Right ventricle myocardium inferior (tissue), 1 donor: ENCODE results near the gene MED22. TPM values are rescaled to one million over a fixed set of nuclear protein-coding genes. Genes with fewer than 3 reads are reported as not detected.
"Not testable (repeated sequence)": the region's sequence is repeated elsewhere in the genome, so short reads cannot be mapped to it uniquely, and the experiment has no call there.

ENCODE experiments used
- ATAC-seq: fragments of 200-7000 bp; cut with Tn5 transposase; one replicate; pipeline ENCODE4 v1.9.1; 2020; ENCODE audit warnings: mild to moderate bottlenecking, moderate library complexity
- DNase-seq: peaks from one replicate; pipeline ENCODE4 v3.0.0; 2021; ENCODE audit errors: missing footprints
- intact Hi-C: fragments of 100-400 bp; cut with DNase I; formaldehyde crosslinking; loops from one replicate; pipeline ENCODE4 v1.11.0; 2022
- total RNA-seq: library from RNA; stranded (reverse); fragmentation: NEBNext Ultra II Directional; extraction: Animal tissue kit (Norgen Biotek cat#: 25700); gene quantifications from one replicate; pipeline ENCODE4 v1.2.1, GENCODE V29; 2021
- donor health status: DM: no; HTN: yes; CAD: no; lungs with severe emphysema.

Gene MED22
- total RNA-seq, 1 donor from 2014 or later, result 20.8 TPM

GRCh38 chr9:133327834-133328484, 20.0 kb downstream of the MED22 start:
- no peak for ATAC-seq
- intact Hi-C loops, result loop anchor here (5.0 kb wide), 1 partner anchor 141 kb away; no protein-coding TSS in a partner anchor
- DNase-seq, result no peak

GRCh38 chr9:133327021-133327420, 20.9 kb downstream of the MED22 start:
- intact Hi-C loops, result loop anchor here (5.0 kb wide), 1 partner anchor 140 kb away; no protein-coding TSS in a partner anchor
- DNase-seq, ATAC-seq: not testable (repeated sequence)

- intact Hi-C loops, result no loop called here
- no peak for ATAC-seq
Measured at GRCh38 chr9:133323991-133324703, 23.8 kb downstream of the MED22 start.

GRCh38 chr9:133323211-133323610, 24.7 kb downstream of the MED22 start:
- intact Hi-C loops, result no loop called here
- no peak for ATAC-seq
- DNase-seq, result no peak

More at GRCh38 chr9:133323991-133324703, 23.8 kb downstream of the MED22 start:
- no peak for DNase-seq

- no peak for ATAC-seq
- no peak for DNase-seq
- intact Hi-C loops, result no loop called here
Measured at GRCh38 chr9:133322701-133323100, 25.2 kb downstream of the MED22 start.

GRCh38 chr9:133321411-133321935, 26.5 kb downstream of the MED22 start:
- DNase-seq (no peak), ATAC-seq (no peak)
- intact Hi-C loops, result no loop called here

- ATAC-seq (no peak), DNase-seq (no peak)
- intact Hi-C loops, result no loop called here
Measured at GRCh38 chr9:133320421-133320881, 27.5 kb downstream of the MED22 start.

GRCh38 chr9:133317551-133317950, 30.4 kb downstream of the MED22 start:
- ATAC-seq, result not testable (repeated sequence)

GRCh38 chr9:133315997-133316396, 31.9 kb downstream of the MED22 start:
- intact Hi-C loops, result no loop called here
- ATAC-seq, result no peak
- DNase-seq, result no peak

More at GRCh38 chr9:133317551-133317950, 30.4 kb downstream of the MED22 start:
- intact Hi-C loops, DNase-seq: not testable (repeated sequence)

GRCh38 chr9:133309608-133310007, 38.3 kb downstream of the MED22 start:
- intact Hi-C loops, result no loop called here
- ATAC-seq (no peak), DNase-seq (no peak)

- ATAC-seq (no peak), DNase-seq (no peak)
- intact Hi-C loops, result no loop called here
Measured at GRCh38 chr9:133307301-133307700, 40.6 kb downstream of the MED22 start.

- no peak for DNase-seq
- intact Hi-C loops, result no loop called here
- no peak for ATAC-seq
Measured at GRCh38 chr9:133306242-133307204, 41.4 kb downstream of the MED22 start.

GRCh38 chr9:133305731-133306130, 42.2 kb downstream of the MED22 start:
- DNase-seq, result no peak
- no peak for ATAC-seq
- intact Hi-C loops, result no loop called here

- intact Hi-C loops, result no loop called here
- DNase-seq, result no peak
- ATAC-seq, result no peak
Measured at GRCh38 chr9:133304477-133305377, 43.2 kb downstream of the MED22 start.

GRCh38 chr9:133304158-133304470, 43.8 kb downstream of the MED22 start:
- intact Hi-C loops, result no loop called here
- no peak for DNase-seq
- no peak for ATAC-seq

GRCh38 chr9:133303266-133304157, 44.4 kb downstream of the MED22 start:
- ATAC-seq (no peak), DNase-seq (no peak)
- intact Hi-C loops, result no loop called here
